A549 (cell line): ENCODE data around the gene DIO1. TPM values are rescaled to one million over a fixed set of nuclear protein-coding genes. Genes with fewer than 3 reads are reported as not detected.
A peak's percentile ranks its signal among the peaks of the same experiment; 100 is the strongest.

Experiments
- ATAC-seq, 2 experiments: fragments of 200-7000 bp in 1 of 2; fragments of >200 bp in 1 of 2; cut with Nextera tagmentation in 1 of 2; cut with Tn5 transposase in 1 of 2; 3 replicates each; pipeline versions ENCODE4 v1.8.0 to v1.9.1; 2018 to 2020; ENCODE audit warnings: mild to moderate bottlenecking in 1 of 2, moderate library complexity in 1 of 2
- CTCF ChIA-PET: fragments of 300-600 bp; sonication (Branson Sonifier 250); formaldehyde crosslinking; extraction: SDS; loops from one replicate; lab custom pipeline; 2021; ENCODE audit warnings: antibody characterized with exemption, inconsistent platforms; lab: Yijun Ruan, JAX
- POLR2A ChIA-PET: fragments of 350-600 bp; formaldehyde crosslinking; extraction: SDS; loops from one replicate; lab custom pipeline; 2021; ENCODE audit warnings: antibody characterized with exemption, inconsistent platforms; lab: Yijun Ruan, JAX
- DNase-seq, 2 experiments: peaks; one replicate each; pipeline versions ENCODE4 v3.0.0 to v3.0.0-alpha.2; 2011 to 2016; ENCODE audit warnings: low read depth in 1 of 2, low spot score in 1 of 2
- FAIRE-seq: peaks from 2 replicates; lab custom pipeline; 2011; peaks lifted over from hg19 to GRCh38; lab: Jason Lieb, UNC
- H3K27ac ChIP-seq, 2 experiments: fragments of >200 bp; sonication (Bioruptor Twin); formaldehyde crosslinking; 3 replicates each; pipeline ENCODE4 v1.5.1; 2016 to 2017
- H3K4me1 ChIP-seq: fragments of >200 bp; sonication (Bioruptor Twin); formaldehyde crosslinking; 3 replicates; pipeline ENCODE4 v1.6.1; 2016
- H3K4me2 ChIP-seq: fragments of >200 bp; sonication (Bioruptor Twin); formaldehyde crosslinking; 3 replicates; pipeline ENCODE4 v1.6.1; 2016
- H3K4me3 ChIP-seq: fragments of >200 bp; sonication (Bioruptor Twin); formaldehyde crosslinking; 3 replicates; pipeline ENCODE4 v1.5.1; 2016
- H3K9me3 ChIP-seq: fragments of >200 bp; sonication (Bioruptor Twin); formaldehyde crosslinking; 3 replicates; pipeline ENCODE4 v1.6.1; 2016
- BCL3 ChIP-seq: fragments of >200 bp; sonication (Bioruptor Twin); formaldehyde crosslinking; IDR thresholded peaks from 3 replicates; pipeline ENCODE4 v1.6.1; 2016
- CHD2 ChIP-seq: fragments of 150-350 bp; IDR thresholded peaks from 2 replicates; pipeline ENCODE4 v1.6.1; 2014; ENCODE audit warnings: low read length; ENCODE audit not compliant: partially characterized antibody
- CHD4 ChIP-seq: fragments of 200-600 bp; sonication (generic); IDR thresholded peaks from 2 replicates; pipeline ENCODE4 v1.6.1; 2016; ENCODE audit warnings: antibody characterized with exemption, mild to moderate bottlenecking, borderline replicate concordance
- CTCF ChIP-seq: fragments of >200 bp; sonication (Bioruptor Twin); formaldehyde crosslinking; IDR thresholded peaks from 3 replicates; pipeline ENCODE4 v1.5.1; 2016
- EP300 ChIP-seq, 2 experiments: fragments of >200 bp; sonication (Bioruptor Twin); formaldehyde crosslinking; IDR thresholded peaks; 2 replicates in 1 of 2; 3 replicates in 1 of 2; pipeline ENCODE4 v1.6.1; 2016 to 2017
- FOSL2 ChIP-seq, 2 experiments: fragments of 450-650 bp in 1 of 2; fragments of >200 bp in 1 of 2; sonication (Bioruptor Twin) in 1 of 2; formaldehyde crosslinking; IDR thresholded peaks; 2 replicates each; pipeline versions ENCODE4 v1.5.0 to v1.6.1; 2016 to 2020; ENCODE audit warnings: mild to moderate bottlenecking in 1 of 2, moderate library complexity in 1 of 2
- HDAC2 ChIP-seq: fragments of 200-600 bp; sonication (generic); IDR thresholded peaks from 2 replicates; pipeline ENCODE4 v1.6.1; 2016
- JUN ChIP-seq, 2 experiments: fragments of >200 bp; sonication (Bioruptor Twin); formaldehyde crosslinking; IDR thresholded peaks; 2 replicates in 1 of 2; 3 replicates in 1 of 2; pipeline ENCODE4 v1.6.1; 2016 to 2017
- KDM1A ChIP-seq: fragments of 200-600 bp; sonication (generic); IDR thresholded peaks from 2 replicates; pipeline ENCODE4 v1.6.1; 2016; ENCODE audit warnings: low read depth, mild to moderate bottlenecking
- MAX ChIP-seq: IDR thresholded peaks from 2 replicates; pipeline ENCODE4 v1.6.1; 2012
- MYC ChIP-seq: IDR thresholded peaks from 2 replicates; pipeline ENCODE4 v1.6.1; 2012; ENCODE audit warnings: mild to moderate bottlenecking, inconsistent platforms, low read length, improper control_type of control experiment, borderline replicate concordance
- NFE2L2 ChIP-seq: fragments of 150-350 bp; conservative IDR thresholded peaks from 2 replicates; pipeline ENCODE4 v1.6.1; 2014; ENCODE audit warnings: low read length
- PHF8 ChIP-seq: fragments of 200-600 bp; sonication (generic); IDR thresholded peaks from 2 replicates; pipeline ENCODE4 v1.6.1; 2016; ENCODE audit warnings: low read depth, mild to moderate bottlenecking, antibody characterized with exemption, moderate library complexity, borderline replicate concordance
- POLR2A ChIP-seq: IDR thresholded peaks from 2 replicates; pipeline ENCODE4 v1.6.1; 2012; ENCODE audit warnings: mild to moderate bottlenecking, low read length
- RCOR1 ChIP-seq: fragments of 150-350 bp; IDR thresholded peaks from 2 replicates; pipeline ENCODE4 v1.6.1; 2014; ENCODE audit warnings: antibody characterized with exemption, low read length, low read depth
- REST ChIP-seq: fragments of 200-600 bp; sonication (generic); IDR thresholded peaks from 2 replicates; pipeline ENCODE4 v1.6.1; 2016; ENCODE audit warnings: antibody characterized with exemption, mild to moderate bottlenecking, moderate library complexity
- RFX5 ChIP-seq: fragments of 450-650 bp; IDR thresholded peaks from 2 replicates; pipeline ENCODE4 v1.7.1; 2014; ENCODE audit warnings: antibody characterized with exemption, mild to moderate bottlenecking, moderate library complexity
- SREBF2 ChIP-seq: fragments of 450-650 bp; IDR thresholded peaks from 2 replicates; pipeline ENCODE4 v1.6.1; 2014; ENCODE audit warnings: mild to moderate bottlenecking, moderate library complexity
- USF2 ChIP-seq: fragments of 450-650 bp; IDR thresholded peaks from 2 replicates; pipeline ENCODE4 v1.6.1; 2014; ENCODE audit warnings: antibody characterized with exemption
- ZFP36 ChIP-seq: fragments of 450-650 bp; IDR thresholded peaks from 2 replicates; pipeline ENCODE4 v1.6.1; 2014; ENCODE audit warnings: borderline replicate concordance; ENCODE audit not compliant: partially characterized antibody
- WGBS: methylation state at CpG from one replicate; pipeline ENCODE4 v1.1.6; 2017; ENCODE audit errors: missing lambda C conversion rate; 5-methylcytosine and 5-hydroxymethylcytosine counted together
- polyA plus RNA-seq, 4 experiments: library from polyadenylated mRNA; depleted of rRNA in 3 of 4; stranded (reverse); fragments of >200 nt; fragmentation: RNase III in 1 of 4; extraction: RNeasy Plus Mini Kit Qiagen cat#74134 plus additional on column Dnase treatment in 1 of 4; gene quantifications; 2 replicates in 3 of 4; 3 replicates in 1 of 4; pipeline ENCODE4 v1.2.3, GENCODE V29; 2011 to 2017

The DIO1 gene
- polyA plus RNA-seq, 2 of the 4 experiments (the other 2 are of a cell fraction), result 0.13 TPM; not detected in 1

GRCh38 chr1:53888681-53889080 is 5.3 kb upstream of the DIO1 start:
- TF ChIP-seq REST, result no peak
- no peak for TF ChIP-seq BCL3
- no peak for TF ChIP-seq RCOR1
- no peak for TF ChIP-seq SREBF2
- no peak for TF ChIP-seq CTCF
- Histone ChIP-seq H3K9me3 (no peaks in the 10 kb centered on the region), H3K4me1 (no peaks in the 10 kb centered on the region), H3K4me3 (peak overlapping the region; percentile 87; the same call in 2 of the 3 replicates), H3K4me2 (peak overlapping the region; percentile 88), H3K27ac (no peak overlapping the region)
- ATAC-seq (no peak), FAIRE-seq (no peak), DNase-seq (no peak)
- ChIA-PET POLR2A (interaction anchor here (2.2 kb wide), 1 partner anchor 57 kb away, joined by 12 read pairs; the partner anchor contains the start of genes IFT25 and LRRC42), CTCF (interaction anchor here (0.6 to 1.0 kb wide), 2 partner anchors 10 to 71 kb away, joined by 3 to 5 read pairs; no protein-coding TSS in a partner anchor)
- WGBS, result 62% methylated on average over 2 of the region's 2 CpGs

GRCh38 chr1:53889304-53890298 is 4.4 kb upstream of the DIO1 start, which contains the start of gene YIPF1:
TSS of gene YIPF1 (minus strand) at chr1:53889797. CDS start at chr1:53888937, 860 bp downstream.
- WGBS, result under 1% methylated on average over 24 of the region's 62 CpGs
- DNase-seq, result peak; percentile 74 to 78
- Histone ChIP-seq H3K9me3 (no peaks in the 10 kb centered on the region), H3K4me1 (no peaks in the 10 kb centered on the region), H3K27ac (peak within 1 kb of the TSS; percentile 81 to 92), H3K4me3 (peak within 1 kb of the TSS; percentile 87), H3K4me2 (peak within 1 kb of the TSS; percentile 88)
- FAIRE-seq, result no peak
- peak; percentile 68 for TF ChIP-seq MAX
- 0 out of 2 replicates have a peak, but pooled peaks have one; percentile 54 for TF ChIP-seq RCOR1
- TF ChIP-seq EP300 (IDR thresholded peaks at IDR 0.05), result no peak
- TF ChIP-seq JUN (IDR thresholded peaks at IDR 0.05), result peak in 1 of 2 experiments; percentile 47; a peak in 1 of 5 replicates
- peak; percentile 57 for TF ChIP-seq POLR2A
- no peak for TF ChIP-seq ZFP36
- no peak for TF ChIP-seq RFX5
- TF ChIP-seq NFE2L2, result no peak
- TF ChIP-seq KDM1A, result peak; percentile 98
- TF ChIP-seq HDAC2, result peak; percentile 96
- peak; percentile 94 for TF ChIP-seq CHD4
- TF ChIP-seq CHD2, result no peak
- TF ChIP-seq USF2, result no peak
- peak; percentile 76; the same call in 1 of the 2 replicates for TF ChIP-seq PHF8
- no peak for TF ChIP-seq FOSL2 (IDR thresholded peaks at IDR 0.05)
- no peak for TF ChIP-seq FOSL2 (CRISPR knock-in tag; IDR thresholded peaks at IDR 0.05)
- TF ChIP-seq REST, result no peak
- TF ChIP-seq MYC, result no peak
- ChIA-PET CTCF (no interaction called here), POLR2A (interaction anchor here (2.2 kb wide), 1 partner anchor 56 kb away, joined by 12 read pairs; the partner anchor contains the start of genes IFT25 and LRRC42)
- peak; percentile 99 to 100 for ATAC-seq
